Astrocyte of the spinal cord (primary cell): ENCODE data around the gene FBXO42.
"Not testable (repeated sequence)": the region's sequence is repeated elsewhere in the genome, so short reads cannot be mapped to it uniquely, and the experiment has no call there.

Source experiments
- DNase-seq: peaks from one replicate; pipeline ENCODE4 v3.0.0; 2011; ENCODE audit warnings: low read depth, low spot score
- H3K4me3 ChIP-seq: 2 replicates; pipeline ENCODE4 v1.5.1; 2011; ENCODE audit warnings: low read depth, mild to moderate bottlenecking, low read length, moderate library complexity
- CTCF ChIP-seq: IDR thresholded peaks from 2 replicates; pipeline ENCODE4 v1.5.1; 2012; ENCODE audit warnings: low read depth, mild to moderate bottlenecking, low read length, inconsistent platforms
- in situ Hi-C: cut with HindIII; loops from 2 replicates; pipeline ENCODE4 v1.10.0; 2017; ENCODE audit warnings: low sequenced_read_pairs

Gene FBXO42

GRCh38 chr1:16266411-16267118, 85.7 kb downstream of the FBXO42 start:
- no peak for TF ChIP-seq CTCF
- in situ Hi-C loops: no loop called here
- no peak overlapping the region for H3K4me3 ChIP-seq
- no peak for DNase-seq

GRCh38 chr1:16262067-16262466, 90.2 kb downstream of the FBXO42 start:
- H3K4me3 ChIP-seq: no peak overlapping the region
- DNase-seq: no peak
- TF ChIP-seq CTCF: no peak
- in situ Hi-C loops: no loop called here

- in situ Hi-C loops: no loop called here
- peak; percentile 58 for DNase-seq
- TF ChIP-seq CTCF: no peak
- no peak overlapping the region for H3K4me3 ChIP-seq
Measured at GRCh38 chr1:16260814-16261213, 91.5 kb downstream of the FBXO42 start.

- in situ Hi-C loops: no loop called here
- no peak for DNase-seq
- no peak for TF ChIP-seq CTCF
- H3K4me3 ChIP-seq: no peak overlapping the region
Measured at GRCh38 chr1:16258591-16259135, 93.6 kb downstream of the FBXO42 start.

GRCh38 chr1:16257968-16258367, 94.3 kb downstream of the FBXO42 start:
- no peak for DNase-seq
- H3K4me3 ChIP-seq: no peak overlapping the region
- in situ Hi-C loops: no loop called here
- no peak for TF ChIP-seq CTCF

- DNase-seq, H3K4me3 ChIP-seq, in situ Hi-C loops: not testable (repeated sequence)
Measured at GRCh38 chr1:16257556-16257955, 94.7 kb downstream of the FBXO42 start.

GRCh38 chr1:16256478-16256877, 95.8 kb downstream of the FBXO42 start:
- in situ Hi-C loops: no loop called here

More at GRCh38 chr1:16256478-16256877, 95.8 kb downstream of the FBXO42 start:
- no peak overlapping the region for H3K4me3 ChIP-seq
- DNase-seq: no peak
- no peak for TF ChIP-seq CTCF
